ENCODE results near the gene TRIM24. TPM values are rescaled to one million over a fixed set of nuclear protein-coding genes. Genes with fewer than 3 reads are reported as not detected.

The TRIM24 gene
- total and polyA plus RNA-seq, 2 of the 13 experiments (the other 11 are each of a cell fraction or from before 2014, with no cell fraction given), result 100 to 106 TPM

GRCh38 chr7:138495485-138495884, 35.4 kb downstream of the TRIM24 start:
- DNase-seq (ENCODE audit: low spot score), result no peak
- POLR2A ChIA-PET, result no interaction called here
- Histone ChIP-seq H4K20me1 (ENCODE audit: insufficient read depth, low read length) (peaks cover 95% of the 10 kb centered on the region), H3K9ac (ENCODE audit: insufficient read depth, low read depth, low read length) (no peak overlapping the region), H3K9me3 (ENCODE audit: low read length) (no peaks in the 10 kb centered on the region), H3K4me3 (replicated peaks in 1 of 3; ENCODE audit: insufficient read depth in 1 of 3, low read depth in 2 of 3, low read length in 3 of 3) (no peak overlapping the region), H3K79me2 (ENCODE audit: insufficient read depth, low read length) (peaks cover 99% of the 10 kb centered on the region), H3K4me2 (ENCODE audit: low read depth, low read length) (no peak overlapping the region), H3K27ac (ENCODE audit: extremely low read length, insufficient read depth, low read length) (no peak overlapping the region), H3K36me3 (replicated peaks in 1 of 2; ENCODE audit: control insufficient read depth in 1 of 2, insufficient read depth in 2 of 2, low read length in 2 of 2) (peaks cover 10 to 65% of the 10 kb centered on the region in 2 experiments), H2AFZ (ENCODE audit: low read length) (no peak overlapping the region), H3K27me3 (ENCODE audit: control insufficient read depth in 1 of 2, insufficient read depth in 2 of 2, low read length in 2 of 2) (no peaks in the 10 kb centered on the region), H3K4me1 (ENCODE audit: insufficient read depth, low read length) (peaks cover 95% of the 10 kb centered on the region)
- in situ Hi-C loops (cut with HindIII; ENCODE audit: extremely low pct_ligation_motif_present, low pct_unique_long_range_greater_than_20kb), result no loop called here
- CTCF ChIA-PET (ENCODE audit: low intra/inter-chr PET ratio, low total read pairs), result no interaction called here
- no peak for ATAC-seq
- intact Hi-C loops (cut with micrococcal nuclease; ENCODE audit: unreplicated experiment), result no loop called here
- 97% methylated on average over 1 of the region's 1 CpG for WGBS (ENCODE audit: low lambda C conversion rate)
- FAIRE-seq, result no peak
- no TSS peak for BruUV-seq (replicated peaks)
- peak; percentile 12 for TF ChIP-seq AGO2 (optimal IDR thresholded peaks at IDR 0.05; ENCODE audit: low read depth, low read length)
- no peak for TF ChIP-seq FOXP1 (IDR thresholded peaks at IDR 0.05)
- no peak for TF ChIP-seq FOXP1 (CRISPR knock-in tag; IDR thresholded peaks at IDR 0.05)
- no peak for TF ChIP-seq HDAC6 (IDR thresholded peaks at IDR 0.05; ENCODE audit: low read depth, low read length)
- peak; percentile 66 for TF ChIP-seq ZNF770 (CRISPR knock-in tag; IDR thresholded peaks at IDR 0.05)
- no peak for TF ChIP-seq WIZ (CRISPR knock-in tag; IDR thresholded peaks at IDR 0.05)
- TF ChIP-seq REL (CRISPR knock-in tag; conservative IDR thresholded peaks at IDR 0.05), result no peak
- TF ChIP-seq RBM22 (optimal IDR thresholded peaks at IDR 0.05; ENCODE audit: low read length), result peak; percentile 95
- TF ChIP-seq ZNF33A (CRISPR knock-in tag; IDR thresholded peaks at IDR 0.05; ENCODE audit: borderline replicate concordance), result no peak
- no peak for TF ChIP-seq MXD3 (CRISPR knock-in tag; IDR thresholded peaks at IDR 0.05)
- no peak for TF ChIP-seq NCOA5 (CRISPR knock-in tag; IDR thresholded peaks at IDR 0.05)
- TF ChIP-seq AKNA (CRISPR knock-in tag; IDR thresholded peaks at IDR 0.05; ENCODE audit: borderline replicate concordance), result no peak
- TF ChIP-seq CBX5 (CRISPR knock-in tag; IDR thresholded peaks at IDR 0.05; ENCODE audit: borderline replicate concordance), result no peak
- TF ChIP-seq, protein P1, sequence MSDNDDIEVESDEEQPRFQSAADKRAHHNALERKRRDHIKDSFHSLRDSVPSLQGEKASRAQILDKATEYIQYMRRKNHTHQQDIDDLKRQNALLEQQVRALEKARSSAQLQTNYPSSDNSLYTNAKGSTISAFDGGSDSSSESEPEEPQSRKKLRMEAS (IDR thresholded peaks at IDR 0.05), result no peak
- no peak for TF ChIP-seq MBD4 (IDR thresholded peaks at IDR 0.05; ENCODE audit: borderline replicate concordance, low read length)
- TF ChIP-seq RNF2 (conservative IDR thresholded peaks at IDR 0.05; ENCODE audit: low read depth), result no peak
- no peak for TF ChIP-seq HDAC2 (CRISPR knock-in tag; IDR thresholded peaks at IDR 0.05)
